GM12874 (cell line): ENCODE data around the gene VEGFA.

Experiments used
- CTCF ChIP-seq: IDR thresholded peaks from 2 replicates; pipeline ENCODE4 v1.5.1; 2011; ENCODE audit warnings: low read depth, mild to moderate bottlenecking, control low read depth, low read length, moderate library complexity; ENCODE audit not compliant: insufficient read depth

Gene VEGFA

DNA sequence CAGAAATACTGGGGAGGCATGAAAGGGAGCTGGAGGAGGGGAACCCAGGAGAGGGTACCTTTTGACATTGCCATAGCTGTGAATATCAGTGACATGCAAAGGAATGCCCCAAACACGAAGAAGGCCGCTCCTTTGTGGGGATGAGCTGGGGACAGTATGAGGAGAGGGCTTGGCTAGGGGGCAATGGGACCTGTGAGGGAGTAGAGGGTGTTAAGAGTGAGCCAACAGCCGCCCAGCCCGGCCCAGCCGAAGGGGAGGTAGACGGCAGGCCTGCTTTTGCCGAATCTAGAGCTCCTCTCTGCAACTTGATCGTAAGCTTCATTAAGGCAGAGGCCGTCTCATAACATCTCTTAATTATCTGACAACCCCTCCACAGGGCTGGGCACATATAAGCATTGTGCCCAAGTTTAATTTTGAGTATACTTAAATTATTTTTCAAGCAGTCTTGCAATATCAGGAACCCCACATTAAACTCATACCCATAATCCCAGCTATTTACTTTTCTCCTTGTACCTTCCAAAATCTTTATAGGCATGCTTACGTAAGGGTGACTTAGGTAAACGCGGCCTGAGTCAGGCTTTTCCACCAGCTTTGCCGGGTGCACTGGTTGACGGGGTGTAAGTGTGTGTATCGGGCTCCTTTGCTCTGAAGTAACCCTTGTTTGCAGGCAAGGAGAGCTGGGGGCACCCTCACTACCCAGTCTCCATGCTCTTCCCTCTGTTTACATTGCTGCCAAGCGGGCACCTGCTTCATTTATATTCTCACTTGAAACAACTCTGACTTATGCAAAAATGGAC lies 24.9 kb upstream of the VEGFA start:
- no peak for TF ChIP-seq CTCF

GRCh38 chr6:43746071-43746470 lies 23.9 kb upstream of the VEGFA start:
- no peak for TF ChIP-seq CTCF

GRCh38 chr6:43746613-43747102 lies 23.4 kb upstream of the VEGFA start:
- TF ChIP-seq CTCF, result no peak

GRCh38 chr6:43747784-43748183 lies 22.2 kb upstream of the VEGFA start:
- TF ChIP-seq CTCF, result no peak

GRCh38 chr6:43748765-43749164 lies 21.2 kb upstream of the VEGFA start:
- TF ChIP-seq CTCF, result no peak

- TF ChIP-seq CTCF, result no peak
Measured at GRCh38 chr6:43749461-43749860, 20.6 kb upstream of the VEGFA start.

- no peak for TF ChIP-seq CTCF
Measured at GRCh38 chr6:43750622-43751021, 19.4 kb upstream of the VEGFA start.
